ENCODE results near the gene ZNF773. TPM values are rescaled to one million over a fixed set of nuclear protein-coding genes. Genes with fewer than 3 reads are reported as not detected.
"Not testable (repeated sequence)": the region's sequence is repeated elsewhere in the genome, so short reads cannot be mapped to it uniquely, and the experiment has no call there.

Gene ZNF773
- 16.2 and 17.8 TPM in 2 replicates for total RNA-seq
- 12.5 TPM for polyA plus RNA-seq (2012)

- DNase-seq (ENCODE audit: low read depth), result peak; percentile 95
These were observed at the start of gene ZNF773 for GRCh38 chr19:57499680-57500395. Gene ZNF773 (plus strand): TSS chr19:57499938. CDS start chr19:57500081, 143 bp downstream.

GRCh38 chr19:57452307-57452706 is 47.4 kb upstream of the ZNF773 start:
- no peak for DNase-seq (ENCODE audit: low read depth)

- peak; percentile 10 for DNase-seq (ENCODE audit: low read depth)
These were observed 33.9 kb upstream of the ZNF773 start for GRCh38 chr19:57465680-57466381.

- DNase-seq (ENCODE audit: low read depth), result peak; percentile 74
These were observed 33.2 kb upstream of the ZNF773 start for GRCh38 chr19:57466489-57466888.

- DNase-seq (ENCODE audit: low read depth), result peak; percentile 3
These were observed 26.1 kb upstream of the ZNF773 start for GRCh38 chr19:57473646-57474045.

GRCh38 chr19:57477191-57478008 is 22.3 kb upstream of the ZNF773 start, which contains the start of gene ZNF772:
Gene ZNF772 (minus strand): TSS chr19:57477566. CDS start chr19:57477309, 257 bp downstream.
- DNase-seq (ENCODE audit: low read depth), result peak; percentile 97

GRCh38 chr19:57487477-57488298 is 12.1 kb upstream of the ZNF773 start, which contains the start of gene ZNF419:
Gene ZNF419 (plus strand): TSS chr19:57487750. CDS start chr19:57487951, 201 bp downstream.
- DNase-seq (ENCODE audit: low read depth), result peak; percentile 89

- not testable (repeated sequence) for DNase-seq (ENCODE audit: low read depth)
These were observed 11.5 kb upstream of the ZNF773 start for GRCh38 chr19:57488299-57488644.

GRCh38 chr19:57499332-57499679 is 432 bp upstream of the ZNF773 start:
- DNase-seq (ENCODE audit: low read depth), result not testable (repeated sequence)

- peak; percentile 15 for DNase-seq (ENCODE audit: low read depth)
These were observed 662 bp downstream of the ZNF773 start for GRCh38 chr19:57500400-57500799.

- DNase-seq (ENCODE audit: low read depth), result no peak
These were observed 6.4 kb downstream of the ZNF773 start for GRCh38 chr19:57506163-57506562.

GRCh38 chr19:57511484-57511883 is 11.7 kb downstream of the ZNF773 start:
- no peak for DNase-seq (ENCODE audit: low read depth)

- DNase-seq (ENCODE audit: low read depth), result peak; percentile 40
These were observed 13.1 kb downstream of the ZNF773 start for GRCh38 chr19:57512845-57513244.

GRCh38 chr19:57515255-57515654 is 15.5 kb downstream of the ZNF773 start:
- no peak for DNase-seq (ENCODE audit: low read depth)

- not testable (repeated sequence) for DNase-seq (ENCODE audit: low read depth)
These were observed 18.3 kb downstream of the ZNF773 start for GRCh38 chr19:57518021-57518420.

GRCh38 chr19:57527136-57527881 is 27.6 kb downstream of the ZNF773 start, which contains the start of gene ZNF549:
Gene ZNF549 (plus strand): TSS chr19:57527356. CDS start chr19:57527574, 218 bp downstream.
- peak; percentile 94 for DNase-seq (ENCODE audit: low read depth)

- DNase-seq (ENCODE audit: low read depth), result no peak
These were observed 38.3 kb downstream of the ZNF773 start for GRCh38 chr19:57537953-57538547.

- no peak for DNase-seq (ENCODE audit: low read depth)
These were observed 46.8 kb downstream of the ZNF773 start for GRCh38 chr19:57546513-57546912.

- DNase-seq (ENCODE audit: low read depth), result no peak
These were observed 52.7 kb downstream of the ZNF773 start for GRCh38 chr19:57552432-57552831.
